Ishikawa (cell line): ENCODE results near the gene DOK1.

Source experiments
- CEBPB ChIP-seq: IDR thresholded peaks from 2 replicates; pipeline ENCODE4 v1.6.1; 2012
- CREB1 ChIP-seq: IDR thresholded peaks from 2 replicates; pipeline ENCODE4 v1.6.1; 2012; ENCODE audit warnings: low read depth
- EGR1 ChIP-seq: IDR thresholded peaks from 2 replicates; pipeline ENCODE4 v1.6.1; 2012
- EP300 ChIP-seq: IDR thresholded peaks from 2 replicates; pipeline ENCODE4 v1.6.1; 2012; ENCODE audit warnings: borderline replicate concordance
- FOXM1 ChIP-seq: IDR thresholded peaks from 2 replicates; pipeline ENCODE4 v1.6.1; 2012; ENCODE audit warnings: low read depth, borderline replicate concordance
- MAX ChIP-seq: IDR thresholded peaks from 2 replicates; pipeline ENCODE4 v1.6.1; 2012
- NFIC ChIP-seq: IDR thresholded peaks from 2 replicates; pipeline ENCODE4 v1.6.1; 2012
- RAD21 ChIP-seq: IDR thresholded peaks from 2 replicates; pipeline ENCODE4 v1.6.1; 2012; ENCODE audit warnings: low read depth
- REST ChIP-seq: IDR thresholded peaks from 2 replicates; pipeline ENCODE4 v1.6.1; 2012; ENCODE audit warnings: low read depth, mild to moderate bottlenecking
- TAF1 ChIP-seq: IDR thresholded peaks from 2 replicates; pipeline ENCODE4 v1.6.1; 2012; ENCODE audit warnings: low read depth, mild to moderate bottlenecking
- TCF12 ChIP-seq: IDR thresholded peaks from 2 replicates; pipeline ENCODE4 v1.6.1; 2012; ENCODE audit warnings: low read depth
- TEAD4 ChIP-seq: IDR thresholded peaks from 2 replicates; pipeline ENCODE4 v1.6.1; 2012
- USF1 ChIP-seq: IDR thresholded peaks from 2 replicates; pipeline ENCODE4 v1.6.1; 2012
- YY1 ChIP-seq: IDR thresholded peaks from 2 replicates; pipeline ENCODE4 v1.6.1; 2012; ENCODE audit warnings: low read depth
- ZBTB7A ChIP-seq: IDR thresholded peaks from 2 replicates; pipeline ENCODE4 v1.6.1; 2012; ENCODE audit warnings: low read depth

The DOK1 gene

GRCh38 chr2:74537140-74537539 is 17.4 kb upstream of the DOK1 start:
- TF ChIP-seq YY1 = no peak
- TF ChIP-seq MAX = no peak
- TF ChIP-seq CEBPB = no peak
- TF ChIP-seq FOXM1 = no peak
- TF ChIP-seq NFIC = no peak
- TF ChIP-seq ZBTB7A = no peak
- no peak for TF ChIP-seq RAD21
- no peak for TF ChIP-seq TAF1
- TF ChIP-seq EP300 = no peak
- TF ChIP-seq CREB1 = no peak
- TF ChIP-seq USF1 = no peak
- TF ChIP-seq REST = no peak
- no peak for TF ChIP-seq TCF12
- TF ChIP-seq TEAD4 = no peak
- TF ChIP-seq EGR1 = no peak

DNA sequence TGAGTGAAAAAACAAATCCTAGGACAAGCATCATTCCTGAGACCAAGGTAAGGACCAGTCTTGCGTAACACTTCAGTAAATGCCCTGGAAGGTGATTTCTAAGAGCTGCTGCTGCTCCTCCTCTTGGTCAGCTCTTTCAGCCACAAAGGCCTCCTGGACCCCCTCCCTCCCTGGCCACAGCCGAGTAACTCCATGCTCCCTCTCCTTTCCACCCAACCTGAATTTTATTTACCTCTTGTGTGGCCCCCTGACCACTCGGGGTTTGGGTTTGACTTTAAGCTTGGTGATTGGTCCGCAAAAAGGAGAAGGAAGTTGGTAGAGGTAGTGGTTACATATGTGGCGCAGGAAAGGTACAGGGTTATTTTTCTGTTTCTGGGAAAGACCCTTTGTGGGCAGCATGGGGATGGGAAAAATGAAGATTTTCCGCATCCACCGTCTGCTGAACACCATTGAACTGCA is 15.6 kb upstream of the DOK1 start:
- TF ChIP-seq CEBPB (peak; percentile 56; the same call in 1 of the 2 replicates), FOXM1 (no peak)

DNA sequence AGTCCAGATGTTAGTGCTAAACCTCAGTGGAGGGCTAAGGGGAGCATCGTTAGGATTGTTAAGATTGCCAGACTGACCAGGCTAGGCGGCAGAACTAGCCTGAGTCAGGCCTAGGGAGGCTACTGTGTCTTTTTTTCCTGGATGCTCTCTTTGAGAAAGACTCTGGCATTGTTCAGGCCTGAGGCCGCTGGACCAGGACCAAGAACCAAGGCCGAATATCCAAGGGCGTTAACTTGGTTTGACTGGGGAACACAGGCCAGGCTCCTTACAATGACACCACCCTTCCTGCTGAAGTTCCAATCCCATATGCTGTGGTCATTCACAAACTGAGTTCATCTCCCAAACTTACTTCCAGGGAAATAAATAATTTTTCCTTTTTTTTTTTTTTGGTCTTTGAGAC is 14.2 kb upstream of the DOK1 start:
- no peak for TF ChIP-seq TCF12
- no peak for TF ChIP-seq CEBPB
- TF ChIP-seq ZBTB7A = no peak
- TF ChIP-seq MAX = no peak
- TF ChIP-seq EGR1 = no peak
- no peak for TF ChIP-seq FOXM1
- no peak for TF ChIP-seq RAD21
- TF ChIP-seq CREB1 = no peak
- TF ChIP-seq TEAD4 = no peak
- TF ChIP-seq EP300 = no peak
- no peak for TF ChIP-seq REST
- TF ChIP-seq YY1 = no peak
- no peak for TF ChIP-seq TAF1
- no peak for TF ChIP-seq NFIC
- TF ChIP-seq USF1 = no peak

DNA sequence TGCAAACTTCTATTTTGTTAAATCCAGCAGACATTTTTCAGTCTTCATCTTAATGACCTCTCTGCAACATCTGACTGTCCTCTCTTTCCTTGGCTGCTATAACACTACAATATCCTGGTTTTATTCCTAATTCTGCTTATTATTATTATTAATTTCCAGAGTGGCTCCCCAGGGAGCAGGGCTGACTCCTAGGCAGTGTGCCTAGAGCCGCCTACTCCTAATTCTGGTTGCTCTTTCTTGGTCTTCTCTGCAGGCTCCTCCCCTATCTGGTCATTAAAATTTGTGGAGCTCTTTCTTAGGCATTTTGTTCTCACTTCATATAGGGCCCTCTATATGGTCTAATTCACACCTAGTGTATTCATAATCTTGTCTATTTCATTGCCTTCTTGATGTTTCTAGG is 11.5 kb upstream of the DOK1 start:
- TF ChIP-seq FOXM1 (no peak), ZBTB7A (no peak), TEAD4 (no peak), NFIC (no peak)

DNA sequence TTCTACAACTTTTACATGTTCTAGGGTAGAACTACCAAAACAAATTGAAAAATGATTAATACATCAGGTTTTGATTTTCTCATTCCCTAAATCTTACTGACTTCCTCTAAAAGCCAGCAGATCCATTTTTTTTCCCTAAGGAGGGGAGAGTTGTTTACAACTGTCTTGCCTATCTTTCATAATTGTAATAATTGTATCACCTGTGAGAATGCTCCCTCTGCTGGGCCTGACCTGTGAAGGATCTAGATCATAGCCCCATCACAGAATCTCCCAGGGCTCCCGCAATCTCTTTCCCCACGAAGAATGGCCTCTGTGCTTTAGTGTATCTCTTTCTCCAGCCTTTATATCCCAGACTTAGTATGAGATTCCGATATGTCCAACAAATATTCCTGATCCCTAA is 9.9 kb upstream of the DOK1 start:
- TF ChIP-seq NFIC (no peak), RAD21 (peak; percentile 29; the same call in 1 of the 2 replicates)

- TF ChIP-seq TCF12 = no peak
- TF ChIP-seq CREB1 = no peak
- no peak for TF ChIP-seq CEBPB
- no peak for TF ChIP-seq REST
- no peak for TF ChIP-seq MAX
- no peak for TF ChIP-seq FOXM1
- TF ChIP-seq EP300 = no peak
- no peak for TF ChIP-seq NFIC
- TF ChIP-seq USF1 = no peak
- no peak for TF ChIP-seq ZBTB7A
- no peak for TF ChIP-seq TAF1
- TF ChIP-seq YY1 = no peak
- no peak for TF ChIP-seq RAD21
- no peak for TF ChIP-seq EGR1
- TF ChIP-seq TEAD4 = no peak
Measured at GRCh38 chr2:74546004-74546403, 8.5 kb upstream of the DOK1 start.
